ACHN (cell line): ENCODE data around the gene ADPRHL1.
A peak's percentile ranks its signal among the peaks of the same experiment; 100 is the strongest.
"Not testable (repeated sequence)": the region's sequence is repeated elsewhere in the genome, so short reads cannot be mapped to it uniquely, and the experiment has no call there.

Experiments used
- DNase-seq: peaks from one replicate; pipeline ENCODE4 v3.0.0-alpha.2; 2015
- in situ Hi-C: cut with HindIII; loops from 2 replicates; pipeline ENCODE4 v1.10.0; 2017; ENCODE audit warnings: low sequenced_read_pairs, low pct_ligation_motif_present, low pct_unique_long_range_greater_than_20kb

Gene ADPRHL1

GRCh38 chr13:113397608-113398425 is 55.5 kb downstream of the ADPRHL1 start:
- no peak for DNase-seq
- in situ Hi-C loops: no loop called here

GRCh38 chr13:113394339-113394640 is 59.0 kb downstream of the ADPRHL1 start:
- in situ Hi-C loops: no loop called here
- DNase-seq: no peak

GRCh38 chr13:113393563-113394338 is 59.5 kb downstream of the ADPRHL1 start:
- in situ Hi-C loops: no loop called here
- DNase-seq: peak; percentile 75

- no peak for DNase-seq
- in situ Hi-C loops: no loop called here
These were observed 60.1 kb downstream of the ADPRHL1 start for GRCh38 chr13:113393226-113393562.

- no peak for DNase-seq
- in situ Hi-C loops: no loop called here
These were observed 62.3 kb downstream of the ADPRHL1 start for GRCh38 chr13:113390874-113391497.

GRCh38 chr13:113389586-113389985 is 63.7 kb downstream of the ADPRHL1 start:
- DNase-seq, in situ Hi-C loops: not testable (repeated sequence)

- in situ Hi-C loops: no loop called here
These were observed 65.9 kb downstream of the ADPRHL1 start for GRCh38 chr13:113387396-113387795.

GRCh38 chr13:113383089-113383488 is 70.2 kb downstream of the ADPRHL1 start:
- no peak for DNase-seq
- in situ Hi-C loops: no loop called here

More at GRCh38 chr13:113387396-113387795, 65.9 kb downstream of the ADPRHL1 start:
- DNase-seq: no peak

GRCh38 chr13:113382542-113382941 is 70.7 kb downstream of the ADPRHL1 start:
- DNase-seq, in situ Hi-C loops: not testable (repeated sequence)

- no peak for DNase-seq
- in situ Hi-C loops: no loop called here
These were observed 74.5 kb downstream of the ADPRHL1 start for GRCh38 chr13:113378825-113379224.

GRCh38 chr13:113374511-113375175 is 78.6 kb downstream of the ADPRHL1 start:
- no peak for DNase-seq
- in situ Hi-C loops: no loop called here

GRCh38 chr13:113373811-113374485 is 79.3 kb downstream of the ADPRHL1 start:
- in situ Hi-C loops: no loop called here
- DNase-seq: no peak

GRCh38 chr13:113371701-113372100 is 81.6 kb downstream of the ADPRHL1 start:
- DNase-seq, in situ Hi-C loops: not testable (repeated sequence)

GRCh38 chr13:113371061-113371460 is 82.2 kb downstream of the ADPRHL1 start:
- DNase-seq: no peak
- in situ Hi-C loops: no loop called here

GRCh38 chr13:113369881-113370280 is 83.4 kb downstream of the ADPRHL1 start:
- no peak for DNase-seq
- in situ Hi-C loops: no loop called here

- in situ Hi-C loops: no loop called here
- no peak for DNase-seq
These were observed 84.1 kb downstream of the ADPRHL1 start for GRCh38 chr13:113369189-113369588.

GRCh38 chr13:113368353-113368752 is 84.9 kb downstream of the ADPRHL1 start:
- in situ Hi-C loops, DNase-seq: not testable (repeated sequence)

GRCh38 chr13:113367771-113368170 is 85.5 kb downstream of the ADPRHL1 start:
- in situ Hi-C loops: no loop called here
- DNase-seq: no peak
